ENCODE measurements around the gene DDR1. TPM values are rescaled to one million over a fixed set of nuclear protein-coding genes. Genes with fewer than 3 reads are reported as not detected.

The DDR1 gene
- total RNA-seq, 4 donors from 2014 or later: 131 to 261 (median 140) TPM

- peak; percentile 39 for DNase-seq
- WGBS, 2 donors: 16 to 18% methylated on average over 10 to 12 of the region's 15 CpGs
- no peaks in the 10 kb centered on the region for H3K36me3 ChIP-seq
- H3K27me3 ChIP-seq: no peaks in the 10 kb centered on the region
- TF ChIP-seq POLR2A (IDR thresholded peaks at IDR 0.05): no peak
- peak; percentile 81 to 97 (median 94) for TF ChIP-seq CTCF (IDR thresholded peaks at IDR 0.05)
- peak overlapping the region; percentile 6 to 60 (median 31) for H3K4me3 ChIP-seq
- intact Hi-C loops (cut with DNase I): loop anchor here (5.0 kb wide), 1 partner anchor 50 kb away; no protein-coding TSS in a partner anchor
- peaks cover 27 to 61% (median 40%) of the 10 kb centered on the region in 3 donors for H3K4me1 ChIP-seq
- H3K9me3 ChIP-seq: no peaks in the 10 kb centered on the region
- peak overlapping the region; percentile 79 to 90 (median 88) for H3K27ac ChIP-seq
Observed at GRCh38 chr6:30877419-30878262, 6.7 kb upstream of the DDR1 start.

- H3K4me1 ChIP-seq: peaks cover 30 to 80% (median 47%) of the 10 kb centered on the region in 3 donors
- no peaks in the 10 kb centered on the region for H3K36me3 ChIP-seq
- H3K9me3 ChIP-seq: no peaks in the 10 kb centered on the region
- intact Hi-C loops (cut with DNase I): loop anchor here (5.0 to 10.0 kb wide), 3 partner anchors 53 to 195 kb away; partner anchors contain the start of genes FLOT1, IER3 and PPP1R18
- DNase-seq: no peak
- TF ChIP-seq CTCF (IDR thresholded peaks at IDR 0.05): no peak
- TF ChIP-seq POLR2A (IDR thresholded peaks at IDR 0.05): no peak
- no peaks in the 10 kb centered on the region for H3K27me3 ChIP-seq
- H3K4me3 ChIP-seq: no peak overlapping the region
- H3K27ac ChIP-seq: no peak overlapping the region
- 79 to 81% methylated on average over 6 to 8 of the region's 8 CpGs for WGBS, 2 donors
Observed at GRCh38 chr6:30879684-30880427, 4.5 kb upstream of the DDR1 start.

- Histone ChIP-seq H3K27ac (peak overlapping the region in 1 of 4 donors; percentile 99), H3K27me3 (no peaks in the 10 kb centered on the region), H3K4me3 (no peak overlapping the region), H3K9me3 (no peaks in the 10 kb centered on the region), H3K36me3 (no peaks in the 10 kb centered on the region), H3K4me1 (peaks cover 30 to 81% (median 52%) of the 10 kb centered on the region in 3 donors)
- no peak for TF ChIP-seq POLR2A (IDR thresholded peaks at IDR 0.05)
- no peak for TF ChIP-seq CTCF (IDR thresholded peaks at IDR 0.05)
- WGBS, 2 donors: 87 to 89% methylated on average over 5 to 7 of the region's 16 CpGs
- DNase-seq: no peak
- intact Hi-C loops (cut with DNase I): loop anchor here (5.0 to 10.0 kb wide), 2 partner anchors 138 to 196 kb away; partner anchors contain the start of genes FLOT1, IER3 and PPP1R18
Observed at GRCh38 chr6:30880698-30881252, 3.5 kb upstream of the DDR1 start.

GRCh38 chr6:30881392-30882203, 2.7 kb upstream of the DDR1 start:
- WGBS, 2 donors: 52 to 68% methylated on average over 12 to 14 of the region's 14 CpGs
- peak overlapping the region in 2 of 4 donors; percentile 5 to 90 for H3K4me3 ChIP-seq
- no peaks in the 10 kb centered on the region for H3K9me3 ChIP-seq
- no peak for DNase-seq
- H3K4me1 ChIP-seq: peaks cover 31 to 81% (median 51%) of the 10 kb centered on the region in 3 donors
- H3K27ac ChIP-seq: peak overlapping the region; percentile 93 to 99 (median 98)
- TF ChIP-seq POLR2A (IDR thresholded peaks at IDR 0.05): peak in 1 of 4 donors; percentile 26
- no peak for TF ChIP-seq CTCF (IDR thresholded peaks at IDR 0.05)
- no peaks in the 10 kb centered on the region for H3K27me3 ChIP-seq
- no peaks in the 10 kb centered on the region for H3K36me3 ChIP-seq
- intact Hi-C loops (cut with DNase I): loop anchor here (5.0 to 10.0 kb wide), 2 partner anchors 139 to 197 kb away; partner anchors contain the start of genes FLOT1, IER3 and PPP1R18
